Activated B cell treated with CpG ODN at 0.5 μM for 24 hours (primary cell): ENCODE data around the gene STRIP2. TPM values are rescaled to one million over a fixed set of nuclear protein-coding genes. Genes with fewer than 3 reads are reported as not detected.
"Not testable (repeated sequence)": the region's sequence is repeated elsewhere in the genome, so short reads cannot be mapped to it uniquely, and the experiment has no call there.

Source experiments
- ATAC-seq: fragments of 200-7000 bp; cut with Tn5 transposase; one replicate; pipeline ENCODE4 v1.10.0; 2021; ENCODE audit warnings: low read depth, mild to moderate bottlenecking, moderate library complexity
- CTCF ChIA-PET: fragments of 350-600 bp; sonication (Branson Sonifier 250); formaldehyde crosslinking; loops from one replicate; lab custom pipeline; 2021; ENCODE audit warnings: antibody characterized with exemption; lab: Charles Lee
- POLR2A ChIA-PET: fragments of 350-600 bp; sonication (Branson Sonifier 250); formaldehyde crosslinking; loops from one replicate; lab custom pipeline; 2021; ENCODE audit warnings: antibody characterized with exemption; lab: Charles Lee
- DNase-seq: peaks from one replicate; pipeline ENCODE4 v3.0.0; 2022
- H3K27ac Mint-ChIP-seq: one replicate; pipeline ENCODE4 v1.8.0; 2020; ENCODE audit warnings: mixed read lengths
- H3K27me3 Mint-ChIP-seq: one replicate; pipeline ENCODE4 v1.8.0; 2021; ENCODE audit warnings: mixed read lengths
- H3K36me3 Mint-ChIP-seq: one replicate; pipeline ENCODE4 v1.8.0; 2021; ENCODE audit warnings: low read depth, mixed read lengths
- H3K4me1 Mint-ChIP-seq: one replicate; pipeline ENCODE4 v1.8.0; 2021; ENCODE audit warnings: mixed read lengths
- H3K4me3 Mint-ChIP-seq: one replicate; pipeline ENCODE4 v1.8.0; 2020; ENCODE audit warnings: mild to moderate bottlenecking, mixed read lengths
- H3K9me3 Mint-ChIP-seq: one replicate; pipeline ENCODE4 v1.8.0; 2020; ENCODE audit warnings: mixed read lengths
- intact Hi-C: fragments of 100-400 bp; cut with micrococcal nuclease; formaldehyde crosslinking; loops from one replicate; pipeline ENCODE4 v1.15.1; 2024
- total RNA-seq: library from RNA; stranded (reverse); gene quantifications from 2 replicates; pipeline ENCODE4 v1.2.3, GENCODE V29; 2022
- TF ChIP-seq, protein P1 (sequence below): fragments of 200-600 bp; IDR thresholded peaks from one replicate; pipeline ENCODE4 v1.8.0; 2022; ENCODE audit warnings: antibody characterized with exemption, mild to moderate bottlenecking

Gene STRIP2
- total RNA-seq, 1 donor from 2014 or later = 0.35 TPM

- Mint-ChIP-seq H3K4me1 (no peaks in the 10 kb centered on the region), H3K27ac (no peak overlapping the region), H3K36me3 (no peaks in the 10 kb centered on the region), H3K9me3 (no peaks in the 10 kb centered on the region), H3K27me3 (no peaks in the 10 kb centered on the region), H3K4me3 (no peak overlapping the region)
- DNase-seq = no peak
- TF ChIP-seq, protein P1, sequence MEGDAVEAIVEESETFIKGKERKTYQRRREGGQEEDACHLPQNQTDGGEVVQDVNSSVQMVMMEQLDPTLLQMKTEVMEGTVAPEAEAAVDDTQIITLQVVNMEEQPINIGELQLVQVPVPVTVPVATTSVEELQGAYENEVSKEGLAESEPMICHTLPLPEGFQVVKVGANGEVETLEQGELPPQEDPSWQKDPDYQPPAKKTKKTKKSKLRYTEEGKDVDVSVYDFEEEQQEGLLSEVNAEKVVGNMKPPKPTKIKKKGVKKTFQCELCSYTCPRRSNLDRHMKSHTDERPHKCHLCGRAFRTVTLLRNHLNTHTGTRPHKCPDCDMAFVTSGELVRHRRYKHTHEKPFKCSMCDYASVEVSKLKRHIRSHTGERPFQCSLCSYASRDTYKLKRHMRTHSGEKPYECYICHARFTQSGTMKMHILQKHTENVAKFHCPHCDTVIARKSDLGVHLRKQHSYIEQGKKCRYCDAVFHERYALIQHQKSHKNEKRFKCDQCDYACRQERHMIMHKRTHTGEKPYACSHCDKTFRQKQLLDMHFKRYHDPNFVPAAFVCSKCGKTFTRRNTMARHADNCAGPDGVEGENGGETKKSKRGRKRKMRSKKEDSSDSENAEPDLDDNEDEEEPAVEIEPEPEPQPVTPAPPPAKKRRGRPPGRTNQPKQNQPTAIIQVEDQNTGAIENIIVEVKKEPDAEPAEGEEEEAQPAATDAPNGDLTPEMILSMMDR = no peak
- ATAC-seq = no peak
- ChIA-PET POLR2A (no interaction called here), CTCF (interaction anchor here (0.9 to 1.1 kb wide), 2 partner anchors 9 to 113 kb away, joined by 3 read pairs; no protein-coding TSS in a partner anchor)
- intact Hi-C loops = no loop called here
Measured at GRCh38 chr7:129480674-129481363, 46.6 kb downstream of the STRIP2 start.

- H3K27me3 Mint-ChIP-seq, H3K36me3 Mint-ChIP-seq, DNase-seq, H3K9me3 Mint-ChIP-seq, ATAC-seq, H3K27ac Mint-ChIP-seq, POLR2A ChIA-PET, intact Hi-C loops, H3K4me1 Mint-ChIP-seq, H3K4me3 Mint-ChIP-seq, CTCF ChIA-PET: not testable (repeated sequence)
Measured at GRCh38 chr7:129481376-129481775, 47.1 kb downstream of the STRIP2 start.

DNA sequence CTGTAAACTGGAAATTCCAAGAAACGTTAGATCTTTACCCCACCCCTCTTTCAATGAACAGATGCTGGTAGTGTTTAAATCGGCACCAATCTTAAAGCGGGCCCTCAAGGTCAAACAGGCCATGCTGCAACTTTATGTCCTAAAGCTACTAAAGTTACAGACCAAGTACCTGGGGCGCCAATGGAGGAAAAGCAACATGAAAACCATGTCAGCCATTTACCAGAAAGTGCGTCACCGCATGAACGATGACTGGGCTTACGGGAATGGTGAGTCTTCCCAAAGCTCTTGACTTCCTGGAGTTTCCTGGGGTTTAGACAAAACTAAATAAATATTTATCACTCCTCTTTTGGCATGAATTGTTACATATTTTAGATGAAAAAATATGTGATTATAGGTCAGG is 48.5 kb downstream of the STRIP2 start:
- intact Hi-C loops = no loop called here
- DNase-seq (no peak), ATAC-seq (no peak)
- TF ChIP-seq, protein P1 = no peak
- Mint-ChIP-seq H3K27me3 (no peaks in the 10 kb centered on the region), H3K4me1 (no peaks in the 10 kb centered on the region), H3K4me3 (no peak overlapping the region), H3K36me3 (no peaks in the 10 kb centered on the region), H3K27ac (no peak overlapping the region), H3K9me3 (no peaks in the 10 kb centered on the region)
- ChIA-PET CTCF (no interaction called here), POLR2A (no interaction called here)

DNA sequence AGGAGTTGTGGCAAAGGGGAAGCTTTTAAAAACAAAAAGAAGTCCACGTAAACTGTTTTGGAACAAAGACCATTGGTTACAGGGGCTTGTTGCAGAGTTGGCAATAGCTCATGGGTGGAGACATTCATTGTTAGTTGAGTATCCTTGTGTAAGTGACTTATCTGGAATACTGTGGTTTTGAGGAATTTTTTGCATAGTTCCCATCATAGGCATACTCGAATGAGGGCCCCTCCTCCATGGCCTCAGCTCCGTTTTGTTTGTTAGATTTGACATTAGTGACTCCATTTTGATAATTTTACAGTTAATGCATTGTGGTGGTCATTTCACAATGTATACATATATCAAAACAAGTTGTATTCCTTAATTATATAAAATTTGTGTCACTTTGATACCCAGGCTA is 55.3 kb downstream of the STRIP2 start:
- DNase-seq (no peak), ATAC-seq (no peak)
- H3K9me3 Mint-ChIP-seq = no peaks in the 10 kb centered on the region
- TF ChIP-seq, protein P1 = no peak
- POLR2A ChIA-PET = no interaction called here
- intact Hi-C loops = no loop called here
- peaks cover 13% of the 10 kb centered on the region for H3K4me1 Mint-ChIP-seq
- no peaks in the 10 kb centered on the region for H3K27me3 Mint-ChIP-seq
- CTCF ChIA-PET = no interaction called here
- H3K27ac Mint-ChIP-seq = no peak overlapping the region
- no peaks in the 10 kb centered on the region for H3K36me3 Mint-ChIP-seq
- no peak overlapping the region for H3K4me3 Mint-ChIP-seq

- Mint-ChIP-seq H3K27ac (no peak overlapping the region), H3K27me3 (no peaks in the 10 kb centered on the region), H3K4me1 (peaks cover 19% of the 10 kb centered on the region), H3K4me3 (no peak overlapping the region), H3K36me3 (no peaks in the 10 kb centered on the region), H3K9me3 (no peaks in the 10 kb centered on the region)
- POLR2A ChIA-PET = no interaction called here
- DNase-seq (no peak), ATAC-seq (no peak)
- CTCF ChIA-PET = no interaction called here
- intact Hi-C loops = no loop called here
- TF ChIP-seq, protein P1 = no peak
Measured at GRCh38 chr7:129492391-129492790, 58.2 kb downstream of the STRIP2 start.
